T-helper 1 cell treated with Interleukin-12 subunit alpha and Interleukin-12 subunit beta and Interleukin-4 antibody, amounts not matched to agents 30 ng/mL and 1 ng/mL, for 36 hours (primary cell): Measurements from ENCODE around the gene TSG101. TPM values are rescaled to one million over a fixed set of nuclear protein-coding genes. Genes with fewer than 3 reads are reported as not detected.

Experiments
- total RNA-seq: library from RNA; stranded (reverse); gene quantifications from 2 replicates; pipeline ENCODE4 v1.2.3, GENCODE V29; 2022

TSG101 gene
- total RNA-seq, 1 donor from 2014 or later = 42.2 TPM

Other genes with a start within 250 kb of the TSG101 start
- gene HPS5, start 204.8 kb downstream of the TSG101 start, total RNA-seq = 21.8 and 23.3 TPM in 2 replicates
- gene GTF2H1, start 204.4 kb downstream of the TSG101 start, total RNA-seq = 62.9 and 63.1 TPM in 2 replicates
- 873 and 884 TPM in 2 replicates for gene LDHA, start 132.4 kb downstream of the TSG101 start, total RNA-seq
- gene LDHC, start 114.6 kb downstream of the TSG101 start, total RNA-seq = not detected in 2 replicates
- 0.07 TPM in 1 of 2 replicates, not detected in the other for gene LDHAL6A, start 71.1 kb downstream of the TSG101 start, total RNA-seq
- 26.9 and 31.4 TPM in 2 replicates for gene UEVLD, start 61.8 kb upstream of the TSG101 start, total RNA-seq
- gene MISFA, start 72.8 kb upstream of the TSG101 start, total RNA-seq = 4.6 and 5.3 TPM in 2 replicates
- gene SPTY2D1, start 107.4 kb upstream of the TSG101 start, total RNA-seq = 38.6 and 39.8 TPM in 2 replicates
- 0.46 and 1.3 TPM in 2 replicates for gene TMEM86A, start 171.8 kb upstream of the TSG101 start, total RNA-seq
- 0.85 and 1.0 TPM in 2 replicates for gene IGSF22, start 199.2 kb upstream of the TSG101 start, total RNA-seq